Esophagus muscularis mucosa (tissue), 4 donors: ENCODE data around the gene MBNL1.

Source experiments
- CTCF ChIP-seq, 3 experiments: fragments of 200-600 bp in 2 of 3; fragments of 450-650 bp in 1 of 3; sonication (generic) in 2 of 3; IDR thresholded peaks; one replicate each; pipeline ENCODE4 v1.5.1; 2017 to 2019; ENCODE audit warnings: antibody characterized with exemption in 3 of 3, mild to moderate bottlenecking in 2 of 3, moderate library complexity in 1 of 3
- EP300 ChIP-seq: sonication (generic); formaldehyde crosslinking; IDR thresholded peaks from one replicate; pipeline ENCODE4 v1.6.1; 2017; ENCODE audit warnings: antibody characterized with exemption
- POLR2A ChIP-seq: fragments of 450-650 bp; IDR thresholded peaks from one replicate; pipeline ENCODE4 v1.6.1; 2017; ENCODE audit warnings: antibody characterized with exemption, moderate library complexity, mild to moderate bottlenecking, low read depth
- POLR2AphosphoS5 ChIP-seq, 2 donors: sonication (generic); formaldehyde crosslinking; IDR thresholded peaks; one replicate each; pipeline ENCODE4 v1.6.1; 2017; ENCODE audit warnings: antibody characterized with exemption in 2 of 2

DNA sequence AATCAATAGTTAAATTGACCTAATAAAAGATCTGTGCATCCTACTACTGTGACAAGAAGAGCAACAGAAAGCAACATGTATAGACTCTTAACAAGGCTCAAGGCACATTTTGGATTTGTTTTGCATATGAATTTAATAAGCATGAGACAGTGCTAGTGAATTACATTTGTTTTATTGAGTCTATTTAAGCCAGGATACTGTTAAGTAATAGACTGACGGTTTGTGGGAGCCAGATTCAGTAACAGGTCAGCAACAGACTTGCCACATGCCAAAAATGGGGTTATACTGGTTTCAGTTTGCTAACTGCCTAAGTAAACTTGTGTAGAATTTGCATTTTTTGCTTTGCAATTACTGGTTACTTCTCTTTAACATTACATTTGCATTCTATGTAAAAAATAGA is 54.0 kb downstream of the MBNL1 start:
- no peak for TF ChIP-seq CTCF (IDR thresholded peaks at IDR 0.05)
- no peak for TF ChIP-seq EP300
- no peak for TF ChIP-seq POLR2AphosphoS5 (IDR thresholded peaks at IDR 0.05)
- TF ChIP-seq POLR2A = no peak
